GM18519 (cell line): ENCODE data around the gene ZNF668.
"Not testable (repeated sequence)": the region's sequence is repeated elsewhere in the genome, so short reads cannot be mapped to it uniquely, and the experiment has no call there.

ENCODE experiments used
- ATAC-seq: cut with Tn5 transposase; IDR thresholded peaks from one replicate; pipeline ENCODE4 v1.9.1; 2021; ENCODE audit warnings: mild to moderate bottlenecking, moderate library complexity; ENCODE audit not compliant: unreplicated experiment, low FRiP score

The ZNF668 gene

GRCh38 chr16:31017756-31018155 is 56.3 kb downstream of the ZNF668 start:
- not testable (repeated sequence) for ATAC-seq

GRCh38 chr16:31016018-31016417 is 58.0 kb downstream of the ZNF668 start:
- no peak for ATAC-seq

GRCh38 chr16:31013292-31013691 is 60.7 kb downstream of the ZNF668 start:
- ATAC-seq, result not testable (repeated sequence)

GRCh38 chr16:31011815-31012214 is 62.2 kb downstream of the ZNF668 start:
- not testable (repeated sequence) for ATAC-seq
